Measurements from ENCODE around the gene PIK3CG. TPM values are rescaled to one million over a fixed set of nuclear protein-coding genes. Genes with fewer than 3 reads are reported as not detected.

PIK3CG gene
- total and polyA plus RNA-seq, 2 donors (not counting 1 experiment from before 2014, with no cell fraction given): 13.3 to 44.8 TPM

GRCh38 chr7:106869954-106870353 lies 4.9 kb downstream of the PIK3CG start:
- peak overlapping the region; percentile 27 for H3K27ac Mint-ChIP-seq
- H3K9me3 Mint-ChIP-seq (ENCODE audit: insufficient read depth): no peaks in the 10 kb centered on the region
- DNase-seq (peak; percentile 17), ATAC-seq (ENCODE audit: low read depth) (no peak)
- intact Hi-C loops (cut with micrococcal nuclease): loop anchor here (2.0 to 10.0 kb wide), 4 partner anchors 13 to 315 kb away; no protein-coding TSS in a partner anchor
- peaks cover 93% of the 10 kb centered on the region for H3K79me2 ChIP-seq (ENCODE audit: control insufficient read depth, insufficient read depth, low read length)
- ChIA-PET CTCF (no interaction called here), POLR2A (no interaction called here)
- H3K27me3 ChIP-seq (replicated peaks in 1 of 4; ENCODE audit: control extremely low read depth in 1 of 4, control insufficient read depth in 3 of 4, insufficient read depth in 4 of 4, low read length in 3 of 4): no peaks in the 10 kb centered on the region
- peaks cover 78% of the 10 kb centered on the region for H3K4me1 Mint-ChIP-seq
- peaks cover 0 to 60% of the 10 kb centered on the region in 2 experiments for H3K36me3 ChIP-seq (replicated peaks in 1 of 2; ENCODE audit: control extremely low read depth in 1 of 2, control insufficient read depth in 1 of 2, extremely low read depth in 1 of 2, insufficient read depth in 2 of 2, low read length in 1 of 2)
- H4K20me1 ChIP-seq (ENCODE audit: control insufficient read depth, insufficient read depth, low read length, poor library complexity, severe bottlenecking): no peaks in the 10 kb centered on the region
- H3K9ac ChIP-seq (ENCODE audit: low read length): peak overlapping the region; percentile 34
- H3K27me3 Mint-ChIP-seq: no peaks in the 10 kb centered on the region
- 33% methylated on average over 1 of the region's 1 CpG for WGBS (ENCODE audit: insufficient coverage)
- peaks cover 0 to 13% (median 0%) of the 10 kb centered on the region in 3 donors for H3K9me3 ChIP-seq (ENCODE audit: control extremely low read depth in 1 of 3, control insufficient read depth in 2 of 3, insufficient read depth in 1 of 3, low read length in 2 of 3)
- H3K4me2 ChIP-seq (replicated peaks; ENCODE audit: low read depth, low read length, poor library complexity, severe bottlenecking): peak overlapping the region; percentile 65
- no peak overlapping the region for H2AFZ ChIP-seq (ENCODE audit: insufficient read depth, low read depth, low read length, poor library complexity, severe bottlenecking)
- H3K4me3 Mint-ChIP-seq: peak overlapping the region; percentile 58
- peaks cover 52 to 55% of the 10 kb centered on the region in 2 donors for H3K4me1 ChIP-seq (ENCODE audit: control insufficient read depth in 2 of 2, insufficient read depth in 2 of 2, low read length in 2 of 2)
- peak overlapping the region in 2 of 5 experiments; percentile 0 to 37 for H3K4me3 ChIP-seq (ENCODE audit: control extremely low read depth in 1 of 5, extremely low read depth in 1 of 5, insufficient read depth in 1 of 5, low read depth in 2 of 5, low read length in 4 of 5)
- TF ChIP-seq, protein P1, sequence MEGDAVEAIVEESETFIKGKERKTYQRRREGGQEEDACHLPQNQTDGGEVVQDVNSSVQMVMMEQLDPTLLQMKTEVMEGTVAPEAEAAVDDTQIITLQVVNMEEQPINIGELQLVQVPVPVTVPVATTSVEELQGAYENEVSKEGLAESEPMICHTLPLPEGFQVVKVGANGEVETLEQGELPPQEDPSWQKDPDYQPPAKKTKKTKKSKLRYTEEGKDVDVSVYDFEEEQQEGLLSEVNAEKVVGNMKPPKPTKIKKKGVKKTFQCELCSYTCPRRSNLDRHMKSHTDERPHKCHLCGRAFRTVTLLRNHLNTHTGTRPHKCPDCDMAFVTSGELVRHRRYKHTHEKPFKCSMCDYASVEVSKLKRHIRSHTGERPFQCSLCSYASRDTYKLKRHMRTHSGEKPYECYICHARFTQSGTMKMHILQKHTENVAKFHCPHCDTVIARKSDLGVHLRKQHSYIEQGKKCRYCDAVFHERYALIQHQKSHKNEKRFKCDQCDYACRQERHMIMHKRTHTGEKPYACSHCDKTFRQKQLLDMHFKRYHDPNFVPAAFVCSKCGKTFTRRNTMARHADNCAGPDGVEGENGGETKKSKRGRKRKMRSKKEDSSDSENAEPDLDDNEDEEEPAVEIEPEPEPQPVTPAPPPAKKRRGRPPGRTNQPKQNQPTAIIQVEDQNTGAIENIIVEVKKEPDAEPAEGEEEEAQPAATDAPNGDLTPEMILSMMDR (IDR thresholded peaks at IDR 0.05): no peak
- no peak for TF ChIP-seq EZH2 (IDR thresholded peaks at IDR 0.05; ENCODE audit: borderline replicate concordance, insufficient read depth, low read depth, low read length, poor library complexity, severe bottlenecking)
- peak overlapping the region; percentile 24 to 64 for H3K27ac ChIP-seq (ENCODE audit: low read length in 2 of 2)

DNA sequence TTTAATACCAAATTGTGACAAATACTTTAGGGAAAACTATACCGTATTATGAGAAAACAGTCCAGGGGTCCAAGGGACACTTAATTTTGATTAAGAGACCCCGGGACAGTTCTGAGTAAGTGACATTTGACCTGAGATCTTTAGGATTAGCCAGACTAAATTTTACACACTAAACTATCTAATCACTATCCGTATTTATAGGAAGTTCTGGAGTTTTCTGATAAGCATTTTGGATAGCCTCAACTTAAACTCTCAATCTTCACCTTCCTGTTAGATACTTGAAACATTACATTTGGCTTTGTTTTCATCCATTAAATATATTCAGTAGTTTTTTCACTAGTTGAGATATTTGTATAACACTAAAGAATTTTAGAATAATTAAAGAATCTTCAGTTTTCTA lies 5.4 kb downstream of the PIK3CG start:
- Histone ChIP-seq H3K9me3 (ENCODE audit: control extremely low read depth in 1 of 3, control insufficient read depth in 2 of 3, insufficient read depth in 1 of 3, low read length in 2 of 3) (peaks cover 0 to 13% (median 0%) of the 10 kb centered on the region in 3 donors), H3K36me3 (replicated peaks in 1 of 2; ENCODE audit: control extremely low read depth in 1 of 2, control insufficient read depth in 1 of 2, extremely low read depth in 1 of 2, insufficient read depth in 2 of 2, low read length in 1 of 2) (peaks cover 0 to 65% of the 10 kb centered on the region in 2 experiments), H3K4me2 (replicated peaks; ENCODE audit: low read depth, low read length, poor library complexity, severe bottlenecking) (peak overlapping the region; percentile 65), H3K4me3 (ENCODE audit: control extremely low read depth in 1 of 5, extremely low read depth in 1 of 5, insufficient read depth in 1 of 5, low read depth in 2 of 5, low read length in 4 of 5) (peak overlapping the region in 2 of 5 experiments; percentile 13 to 37), H2AFZ (ENCODE audit: insufficient read depth, low read depth, low read length, poor library complexity, severe bottlenecking) (no peak overlapping the region), H3K27ac (ENCODE audit: low read length in 2 of 2) (peak overlapping the region; percentile 36 to 64), H3K27me3 (replicated peaks in 1 of 4; ENCODE audit: control extremely low read depth in 1 of 4, control insufficient read depth in 3 of 4, insufficient read depth in 4 of 4, low read length in 3 of 4) (no peaks in the 10 kb centered on the region), H4K20me1 (ENCODE audit: control insufficient read depth, insufficient read depth, low read length, poor library complexity, severe bottlenecking) (no peaks in the 10 kb centered on the region), H3K79me2 (ENCODE audit: control insufficient read depth, insufficient read depth, low read length) (peaks cover 96% of the 10 kb centered on the region), H3K4me1 (ENCODE audit: control insufficient read depth in 2 of 2, insufficient read depth in 2 of 2, low read length in 2 of 2) (peaks cover 52 to 55% of the 10 kb centered on the region in 2 donors), H3K9ac (ENCODE audit: low read length) (peak overlapping the region; percentile 34)
- no peaks in the 10 kb centered on the region for H3K27me3 Mint-ChIP-seq
- no peak for TF ChIP-seq EZH2 (IDR thresholded peaks at IDR 0.05; ENCODE audit: borderline replicate concordance, insufficient read depth, low read depth, low read length, poor library complexity, severe bottlenecking)
- TF ChIP-seq, protein P1 (IDR thresholded peaks at IDR 0.05): no peak
- ATAC-seq (ENCODE audit: low read depth): no peak
- DNase-seq: no peak
- ChIA-PET POLR2A (interaction anchor here (1.2 kb wide), 1 partner anchor 298 kb away, joined by 8 read pairs; the partner anchor contains the start of gene HBP1), CTCF (interaction anchor here (1.0 to 1.9 kb wide), 6 partner anchors 9 to 299 kb away, joined by 3 to 8 read pairs (median 4); partner anchors contain the start of gene HBP1)
- H3K9me3 Mint-ChIP-seq (ENCODE audit: insufficient read depth): peaks cover 1% of the 10 kb centered on the region
- intact Hi-C loops (cut with micrococcal nuclease): loop anchor here (2.0 to 5.0 kb wide), 2 partner anchors 38 to 78 kb away; no protein-coding TSS in a partner anchor
- no CpG with 5 or more reads among the region's 3 CpGs for WGBS (ENCODE audit: insufficient coverage)
- H3K4me1 Mint-ChIP-seq: peaks cover 76% of the 10 kb centered on the region
- H3K4me3 Mint-ChIP-seq: peak overlapping the region; percentile 58
- peak overlapping the region; percentile 68 for H3K27ac Mint-ChIP-seq

All from B cell (primary cell).